Keratinocyte (primary cell): ENCODE data around the gene RNF144A. TPM values are rescaled to one million over a fixed set of nuclear protein-coding genes. Genes with fewer than 3 reads are reported as not detected.

ENCODE experiments used
- DNase-seq: peaks from one replicate; pipeline ENCODE4 v3.0.0-alpha.2; 2011; ENCODE audit warnings: low read depth, missing footprints, low spot score
- FAIRE-seq: peaks from 2 replicates; lab custom pipeline; 2011; peaks lifted over from hg19 to GRCh38; lab: Jason Lieb, UNC
- H2AFZ ChIP-seq: 2 replicates; pipeline ENCODE4 v1.6.0; 2012; ENCODE audit warnings: low read length, control low read depth, inconsistent platforms; ENCODE audit not compliant: control insufficient read depth
- H3K27ac ChIP-seq: 2 replicates; pipeline ENCODE4 v1.5.1; 2011; ENCODE audit warnings: low read length; ENCODE audit not compliant: control insufficient read depth, insufficient read depth
- H3K27me3 ChIP-seq: 3 replicates; pipeline ENCODE4 v1.6.0; 2011; ENCODE audit warnings: low read length; ENCODE audit not compliant: control insufficient read depth, insufficient read depth; ENCODE audit errors: extremely low read depth
- H3K36me3 ChIP-seq, 2 experiments: 2 replicates in 1 of 2; 3 replicates in 1 of 2; pipeline ENCODE4 v1.5.1; 2011; ENCODE audit warnings: low read length in 2 of 2, mild to moderate bottlenecking in 1 of 2; ENCODE audit not compliant: control insufficient read depth in 2 of 2, insufficient read depth in 2 of 2; ENCODE audit errors: extremely low read depth in 1 of 2
- H3K4me1 ChIP-seq: 3 replicates; pipeline ENCODE4 v1.5.1; 2011; ENCODE audit warnings: low read length; ENCODE audit not compliant: control insufficient read depth, insufficient read depth; ENCODE audit errors: extremely low read depth
- H3K4me2 ChIP-seq: 3 replicates; pipeline ENCODE4 v1.6.0; 2011; ENCODE audit warnings: low read depth, low read length; ENCODE audit not compliant: control insufficient read depth, insufficient read depth; ENCODE audit errors: extremely low read depth
- H3K4me3 ChIP-seq, 3 experiments: fragments of 200-600 bp in 1 of 3; sonication (generic) in 1 of 3; 2 replicates in 2 of 3; 3 replicates in 1 of 3; pipeline ENCODE4 v1.5.1; 2011 to 2016; ENCODE audit warnings: low read length in 3 of 3, mild to moderate bottlenecking in 3 of 3, control low read depth in 2 of 3, inconsistent platforms in 1 of 3, low read depth in 1 of 3, mixed read lengths in 1 of 3, mixed run types in 1 of 3, moderate library complexity in 1 of 3; ENCODE audit not compliant: control insufficient read depth in 2 of 3, insufficient read depth in 2 of 3; ENCODE audit errors: extremely low read depth in 1 of 3
- H3K79me2 ChIP-seq: 2 replicates; pipeline ENCODE4 v1.6.0; 2012; ENCODE audit warnings: low read length; ENCODE audit not compliant: control insufficient read depth, insufficient read depth
- H3K9ac ChIP-seq: 3 replicates; pipeline ENCODE4 v1.6.0; 2011; ENCODE audit warnings: low read length; ENCODE audit not compliant: control insufficient read depth, insufficient read depth; ENCODE audit errors: extremely low read depth
- H3K9me1 ChIP-seq: 3 replicates; pipeline ENCODE4 v1.6.0; 2011; ENCODE audit warnings: low read length; ENCODE audit not compliant: control insufficient read depth, insufficient read depth; ENCODE audit errors: extremely low read depth
- H3K9me3 ChIP-seq: 2 replicates; pipeline ENCODE4 v1.5.1; 2012; ENCODE audit warnings: low read depth, low read length; ENCODE audit not compliant: control insufficient read depth
- H4K20me1 ChIP-seq: 3 replicates; pipeline ENCODE4 v1.6.0; 2011; ENCODE audit warnings: low read length; ENCODE audit not compliant: control insufficient read depth, insufficient read depth; ENCODE audit errors: extremely low read depth
- EZH2 ChIP-seq: IDR thresholded peaks from one replicate; pipeline ENCODE4 v1.6.1; 2012; ENCODE audit warnings: inconsistent platforms, mild to moderate bottlenecking, low read length, moderate library complexity
- dilution Hi-C: fragments of 300-500 bp; cut with MboI; formaldehyde crosslinking; loops from one replicate; pipeline ENCODE4 v1.7.0; 2020; ENCODE audit warnings: low sequenced_read_pairs; ENCODE audit not compliant: extremely low pct_ligation_motif_present
- polyA plus RNA-seq, 5 experiments: library from polyadenylated mRNA; depleted of rRNA in 3 of 5; stranded (reverse) in 3 of 5; stranded (forward) in 1 of 5; unstranded in 1 of 5; fragments of >200 nt; gene quantifications; 1 replicate in 1 of 5; 2 replicates in 3 of 5; 3 replicates in 1 of 5; pipeline versions ENCODE4 v1.2.1 to v1.2.3, GENCODE V29; 2011 to 2012; ENCODE audit warnings: missing spikeins in 2 of 5, low read depth in 1 of 5, low replicate concordance in 1 of 5
- TF ChIP-seq, protein P1 (sequence below), 3 experiments: IDR thresholded peaks in 1 of 3; conservative IDR thresholded peaks in 1 of 3; optimal IDR thresholded peaks in 1 of 3; 2 replicates in 2 of 3; 3 replicates in 1 of 3; pipeline versions ENCODE3 to v1.5.1; 2011; ENCODE audit warnings: low read length in 3 of 3, mild to moderate bottlenecking in 3 of 3, moderate library complexity in 2 of 3, control low read depth in 1 of 3, inconsistent platforms in 1 of 3; ENCODE audit not compliant: insufficient read depth in 2 of 3; ENCODE audit errors: extremely low read depth in 1 of 3

RNF144A gene
- polyA plus RNA-seq, 1 donor (not counting 4 experiments of a cell fraction or from before 2014, with no cell fraction given) = 1.4 TPM

DNA sequence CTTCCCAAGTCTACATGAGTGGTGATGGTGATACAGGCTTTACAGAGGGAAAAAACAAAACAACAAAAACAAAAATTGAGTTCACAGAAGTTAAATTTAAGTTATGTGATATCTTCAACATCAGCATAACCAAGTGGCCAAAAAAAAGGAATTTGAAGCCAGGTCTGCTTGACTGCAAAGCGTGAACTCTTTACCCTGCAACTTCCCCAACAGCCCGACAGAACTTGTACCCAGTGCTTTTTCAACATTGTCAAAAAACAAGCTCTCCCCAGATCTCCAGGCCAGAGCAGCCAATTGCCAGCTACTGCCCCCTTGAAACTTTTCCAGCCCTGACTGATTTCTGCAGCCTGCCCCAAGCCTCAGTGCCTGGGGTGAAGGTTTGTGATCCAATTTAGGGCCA, 76.7 kb downstream of the RNF144A start:
- TF ChIP-seq, protein P1, sequence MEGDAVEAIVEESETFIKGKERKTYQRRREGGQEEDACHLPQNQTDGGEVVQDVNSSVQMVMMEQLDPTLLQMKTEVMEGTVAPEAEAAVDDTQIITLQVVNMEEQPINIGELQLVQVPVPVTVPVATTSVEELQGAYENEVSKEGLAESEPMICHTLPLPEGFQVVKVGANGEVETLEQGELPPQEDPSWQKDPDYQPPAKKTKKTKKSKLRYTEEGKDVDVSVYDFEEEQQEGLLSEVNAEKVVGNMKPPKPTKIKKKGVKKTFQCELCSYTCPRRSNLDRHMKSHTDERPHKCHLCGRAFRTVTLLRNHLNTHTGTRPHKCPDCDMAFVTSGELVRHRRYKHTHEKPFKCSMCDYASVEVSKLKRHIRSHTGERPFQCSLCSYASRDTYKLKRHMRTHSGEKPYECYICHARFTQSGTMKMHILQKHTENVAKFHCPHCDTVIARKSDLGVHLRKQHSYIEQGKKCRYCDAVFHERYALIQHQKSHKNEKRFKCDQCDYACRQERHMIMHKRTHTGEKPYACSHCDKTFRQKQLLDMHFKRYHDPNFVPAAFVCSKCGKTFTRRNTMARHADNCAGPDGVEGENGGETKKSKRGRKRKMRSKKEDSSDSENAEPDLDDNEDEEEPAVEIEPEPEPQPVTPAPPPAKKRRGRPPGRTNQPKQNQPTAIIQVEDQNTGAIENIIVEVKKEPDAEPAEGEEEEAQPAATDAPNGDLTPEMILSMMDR (optimal IDR thresholded peaks at IDR 0.05 in 1 of 3, IDR thresholded peaks at IDR 0.05 in 1 of 3, conservative IDR thresholded peaks at IDR 0.05 in 1 of 3; ENCODE audit: extremely low read depth in 1 of 3, insufficient read depth in 2 of 3, low read length in 3 of 3) = no peak
- TF ChIP-seq EZH2 = no peak
- DNase-seq (no peak), FAIRE-seq (no peak)
- H4K20me1 ChIP-seq = no peaks in the 10 kb centered on the region
- no peaks in the 10 kb centered on the region for H3K36me3 ChIP-seq
- no peak overlapping the region for H2AFZ ChIP-seq
- no peak overlapping the region for H3K4me3 ChIP-seq
- H3K27ac ChIP-seq = no peak overlapping the region
- no peaks in the 10 kb centered on the region for H3K4me1 ChIP-seq
- no peak overlapping the region for H3K9ac ChIP-seq
- no peaks in the 10 kb centered on the region for H3K9me1 ChIP-seq
- no peaks in the 10 kb centered on the region for H3K79me2 ChIP-seq
- dilution Hi-C loops = no loop called here
- H3K27me3 ChIP-seq = no peaks in the 10 kb centered on the region
- H3K9me3 ChIP-seq = no peaks in the 10 kb centered on the region
- no peak overlapping the region for H3K4me2 ChIP-seq

GRCh38 chr2:6994536-6995128, 77.4 kb downstream of the RNF144A start:
- no peaks in the 10 kb centered on the region for H3K79me2 ChIP-seq
- no peaks in the 10 kb centered on the region for H3K9me3 ChIP-seq
- dilution Hi-C loops = no loop called here
- DNase-seq (no peak), FAIRE-seq (no peak)
- H3K9ac ChIP-seq = no peak overlapping the region
- no peak for TF ChIP-seq EZH2
- TF ChIP-seq, protein P1 (optimal IDR thresholded peaks at IDR 0.05 in 1 of 3, IDR thresholded peaks at IDR 0.05 in 1 of 3, conservative IDR thresholded peaks at IDR 0.05 in 1 of 3; ENCODE audit: extremely low read depth in 1 of 3, insufficient read depth in 2 of 3, low read length in 3 of 3) = no peak
- no peaks in the 10 kb centered on the region for H3K4me1 ChIP-seq
- H3K27me3 ChIP-seq = no peaks in the 10 kb centered on the region
- no peak overlapping the region for H3K4me2 ChIP-seq
- no peak overlapping the region for H3K27ac ChIP-seq
- no peaks in the 10 kb centered on the region for H4K20me1 ChIP-seq
- H3K9me1 ChIP-seq = no peaks in the 10 kb centered on the region
- no peaks in the 10 kb centered on the region for H3K36me3 ChIP-seq
- H3K4me3 ChIP-seq = no peak overlapping the region
- H2AFZ ChIP-seq = no peak overlapping the region
